Stimulated activated CD8-positive, alpha-beta memory T cell treated with anti-CD3 and anti-CD28 coated beads, Interleukin-2, amount 100 ng/mL, for 48 hours (primary cell): Measurements from ENCODE around the gene METTL8.
A peak's percentile ranks its signal among the peaks of the same experiment; 100 is the strongest.
"Not testable (repeated sequence)": the region's sequence is repeated elsewhere in the genome, so short reads cannot be mapped to it uniquely, and the experiment has no call there.

ENCODE experiments used
- DNase-seq, 2 donors: peaks; one replicate each; pipeline ENCODE4 v3.0.0-alpha.2; 2020; ENCODE audit warnings: low read depth in 2 of 2

METTL8 gene

GRCh38 chr2:171345971-171346722, 87.6 kb downstream of the METTL8 start:
- DNase-seq: no peak

GRCh38 chr2:171344182-171344581, 89.6 kb downstream of the METTL8 start:
- DNase-seq: no peak

- DNase-seq: no peak
These were observed 91.8 kb downstream of the METTL8 start for GRCh38 chr2:171342067-171342413.

DNA sequence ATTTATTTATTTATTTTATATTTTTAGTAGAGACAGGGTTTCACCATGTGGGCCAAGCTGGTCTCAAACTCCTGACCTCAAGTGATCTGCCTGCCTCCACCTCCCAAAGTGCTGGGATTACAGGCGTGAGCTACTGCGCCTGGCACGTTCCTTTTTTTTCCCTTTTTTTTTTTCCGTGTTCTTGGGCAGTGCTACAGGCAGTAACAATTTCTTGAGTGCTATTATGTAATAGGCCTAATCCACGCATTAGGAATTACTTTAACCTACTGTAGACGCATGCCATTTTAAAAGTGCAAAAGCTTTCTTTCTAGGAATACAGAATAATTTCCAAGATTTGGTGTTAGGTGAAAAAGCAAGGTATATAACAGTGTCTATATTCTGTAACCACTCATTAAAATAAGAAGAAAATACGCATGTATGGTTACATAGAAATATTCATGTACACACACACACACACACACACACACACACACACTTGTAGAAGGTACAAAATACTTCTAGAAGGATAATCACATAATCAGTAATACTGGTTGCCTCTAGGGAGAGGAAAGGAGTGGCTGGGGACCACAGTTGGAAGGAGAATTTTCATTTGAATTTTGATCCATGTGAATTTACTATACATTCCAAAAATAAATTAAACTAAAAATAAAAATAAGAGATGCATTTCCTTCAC, 92.3 kb downstream of the METTL8 start:
- no peak for DNase-seq

- no peak for DNase-seq
These were observed 98.8 kb downstream of the METTL8 start for GRCh38 chr2:171334946-171335345.

DNA sequence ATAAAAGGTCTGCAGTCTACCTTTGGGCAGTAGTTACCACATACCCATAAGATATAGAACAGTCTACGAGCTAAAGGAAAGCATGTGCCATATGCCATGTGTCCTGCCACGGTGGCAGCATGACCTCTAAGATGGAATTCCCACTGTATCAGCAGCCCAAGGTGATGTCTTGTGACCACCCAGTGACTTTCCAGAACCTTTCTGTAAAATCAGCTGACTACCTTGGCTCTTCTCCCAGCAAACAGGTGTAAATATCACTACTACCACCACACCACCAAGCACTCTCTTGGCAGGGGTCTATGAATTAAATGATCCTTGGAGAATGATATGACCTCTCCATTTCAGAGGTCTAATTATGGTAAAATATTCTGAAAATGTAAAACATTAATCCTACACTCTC, 99.6 kb downstream of the METTL8 start:
- DNase-seq: no peak

DNA sequence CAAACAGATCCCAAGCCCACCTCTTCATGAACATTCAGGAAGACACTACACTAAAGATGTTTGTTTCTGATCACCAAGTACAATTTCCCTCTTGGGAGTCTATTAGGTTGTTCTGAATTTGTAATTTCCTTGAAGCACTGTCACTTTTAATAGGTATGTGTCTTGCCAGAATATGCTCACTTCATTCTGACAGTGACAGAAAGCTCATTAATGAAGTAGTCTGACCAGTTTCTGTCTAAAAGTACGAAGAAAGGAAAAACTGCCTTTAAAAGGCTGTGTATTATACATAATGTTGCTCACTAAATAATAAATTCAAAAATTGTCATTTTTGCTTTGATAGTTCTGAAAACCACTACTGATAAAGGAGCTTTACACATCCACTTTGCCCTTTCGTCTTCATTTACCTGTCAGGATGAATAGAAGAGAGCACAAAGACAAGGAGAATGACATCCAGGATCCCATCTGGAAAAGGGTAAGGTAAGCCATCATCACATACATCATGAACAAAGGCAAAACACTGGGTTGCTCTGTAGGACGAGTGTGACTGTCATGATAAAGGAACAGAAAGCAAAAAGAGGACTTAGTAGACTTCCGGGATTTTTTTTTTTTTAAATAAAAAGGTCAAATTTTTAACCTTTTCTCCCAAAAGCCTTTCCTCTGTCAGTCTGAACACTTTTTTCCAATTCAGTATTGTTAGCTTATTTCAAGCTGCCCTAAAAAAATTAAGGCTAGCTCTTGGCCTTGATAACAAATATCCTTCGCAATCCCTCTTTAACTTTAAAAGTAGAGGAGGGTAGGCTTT, 103.4 kb downstream of the METTL8 start:
- DNase-seq: no peak

- DNase-seq: no peak
These were observed 106.7 kb downstream of the METTL8 start for GRCh38 chr2:171327043-171327496.

DNA sequence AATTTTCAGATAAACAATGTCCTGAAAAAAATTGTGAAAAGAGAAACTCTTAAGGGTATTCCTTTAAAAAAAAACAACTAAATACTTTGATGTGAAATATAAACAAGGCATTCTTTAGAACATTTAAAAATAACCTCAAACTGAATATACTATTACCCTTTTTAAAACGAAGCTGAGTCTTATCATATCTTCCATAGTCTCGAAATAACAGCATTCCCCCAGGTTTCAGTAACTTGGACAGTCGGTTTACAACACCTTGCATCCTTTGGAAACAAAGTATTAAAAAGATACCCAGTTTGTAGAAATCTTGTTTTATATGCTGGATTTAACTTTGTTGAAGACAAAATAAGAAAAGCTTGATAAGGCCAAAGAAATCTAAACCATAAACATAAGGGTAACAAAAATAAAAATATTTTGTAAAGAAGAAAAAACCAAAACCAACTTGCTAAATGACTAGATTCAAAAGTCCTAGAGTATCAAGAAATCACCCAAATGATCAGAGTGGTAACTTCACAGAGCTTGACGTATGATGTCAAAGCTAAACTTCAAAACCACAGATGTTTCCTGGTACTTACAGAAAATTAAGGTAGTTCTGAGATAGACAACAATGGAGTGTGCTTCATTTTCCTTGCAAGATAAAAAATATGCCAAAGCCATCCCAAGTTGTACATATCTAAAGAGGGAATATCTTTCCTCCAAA, 107.8 kb downstream of the METTL8 start:
- DNase-seq: no peak

DNA sequence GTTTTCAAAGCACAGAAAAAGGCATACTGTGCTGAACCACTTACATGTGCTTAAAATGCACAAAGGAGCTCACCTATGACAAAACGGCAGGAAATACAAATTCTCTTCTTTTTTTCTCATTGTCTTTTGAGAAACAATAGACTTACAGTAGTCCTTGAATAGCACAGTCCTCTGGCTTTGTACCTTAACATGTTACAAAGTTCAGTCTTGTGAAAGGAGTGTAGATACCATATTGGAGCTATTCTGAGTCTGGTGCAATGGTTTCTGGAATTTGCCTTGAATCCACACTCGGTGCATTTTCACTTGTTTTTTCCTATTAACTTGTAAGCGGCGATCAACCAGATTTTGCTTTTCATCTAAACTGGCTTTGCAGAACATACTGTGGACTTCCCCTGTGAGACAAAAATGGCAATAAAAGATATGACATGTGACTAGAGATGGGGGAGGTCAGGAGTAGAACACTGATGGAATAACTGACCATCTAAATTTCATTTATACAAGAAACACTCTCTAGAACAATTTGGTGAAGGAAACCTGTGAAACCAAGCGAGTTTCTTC, 109.7 kb downstream of the METTL8 start:
- no peak for DNase-seq

DNA sequence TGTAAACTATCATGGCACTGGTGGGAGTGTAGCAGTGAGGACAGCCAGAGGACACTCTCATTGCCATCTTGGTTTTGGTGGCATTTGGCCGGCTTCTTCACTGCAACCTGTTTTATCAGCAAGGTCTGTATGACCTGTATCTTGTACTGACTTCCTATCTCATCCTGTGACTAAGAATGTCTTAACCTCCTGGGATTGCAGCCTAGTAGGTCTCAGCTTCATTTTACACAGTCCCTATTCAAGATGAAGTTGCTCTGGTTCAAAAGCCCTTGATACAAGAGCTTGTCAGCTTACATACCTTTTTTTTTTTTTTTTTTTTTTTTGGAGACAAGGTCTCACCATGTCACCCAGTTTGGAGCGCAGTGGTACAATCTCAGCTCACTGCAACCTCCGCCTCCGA, 110.9 kb downstream of the METTL8 start:
- no peak for DNase-seq

DNA sequence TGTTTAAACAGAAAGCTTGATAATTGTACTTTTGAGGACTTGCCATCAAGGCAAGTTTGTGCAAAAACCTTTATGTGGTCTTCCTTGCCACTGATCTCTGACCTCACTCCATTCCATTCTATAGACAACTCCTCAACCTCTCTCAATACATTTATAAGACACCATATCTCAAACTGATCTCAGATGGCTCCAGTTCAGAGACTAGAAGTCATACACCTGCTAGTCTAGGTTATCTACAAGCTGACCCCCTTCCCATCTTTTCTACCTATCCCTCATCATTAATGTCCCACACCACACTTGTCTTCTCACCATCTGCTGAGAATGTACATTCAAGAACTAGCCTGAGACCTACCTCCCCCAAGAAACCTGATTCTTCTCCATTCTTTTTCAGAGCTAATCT, 113.1 kb downstream of the METTL8 start:
- no peak for DNase-seq

DNA sequence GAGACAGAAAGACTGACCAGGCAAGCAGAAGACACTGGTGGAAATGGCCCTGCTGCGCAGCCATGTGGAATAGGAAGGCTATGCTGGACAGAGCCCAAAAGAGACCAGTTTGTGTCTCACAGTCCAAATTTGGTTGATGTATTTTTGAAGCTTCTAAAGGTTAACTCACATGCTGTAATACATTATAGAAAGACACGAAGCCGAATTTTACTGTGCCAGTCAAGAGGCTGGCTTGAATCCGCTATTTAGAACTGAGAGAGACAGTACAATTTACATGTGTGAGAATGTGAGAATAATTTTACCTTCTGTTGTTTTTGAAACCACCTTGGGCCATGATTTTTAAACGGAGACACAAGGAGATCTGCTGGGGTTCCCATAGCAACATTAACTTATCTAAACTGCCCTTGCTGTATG, 113.6 kb downstream of the METTL8 start:
- DNase-seq: no peak

DNA sequence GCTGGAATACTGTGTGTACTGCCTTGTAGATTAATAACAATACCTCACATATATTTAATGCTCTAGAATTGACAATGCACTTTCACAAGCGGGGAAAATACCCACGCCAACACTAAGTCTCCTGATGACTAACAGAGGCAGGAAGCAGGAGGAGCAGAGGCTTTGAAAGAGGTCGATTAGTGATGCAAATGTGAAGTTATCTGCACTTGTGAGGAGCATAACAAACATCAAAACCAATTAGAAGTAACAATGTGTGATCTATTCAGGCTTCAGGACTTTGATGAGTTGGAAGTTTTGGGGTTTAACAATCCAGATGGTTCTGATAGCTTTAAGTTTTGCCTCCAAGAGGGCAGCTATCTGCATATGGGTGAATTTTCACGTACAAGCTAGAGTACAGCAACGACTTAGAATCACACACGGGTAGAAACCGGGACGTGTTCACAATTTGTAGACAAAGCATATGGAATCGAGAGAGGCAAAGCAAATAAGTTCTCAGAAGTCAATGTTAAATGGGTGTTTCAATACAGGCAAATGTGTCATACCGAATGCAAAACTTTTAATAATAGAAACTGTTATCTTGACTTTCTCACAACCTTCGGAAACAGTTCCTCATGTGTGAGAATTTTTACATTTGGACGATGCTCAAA, 114.5 kb downstream of the METTL8 start:
- peak in 1 of 2 donors; percentile 17 for DNase-seq

DNA sequence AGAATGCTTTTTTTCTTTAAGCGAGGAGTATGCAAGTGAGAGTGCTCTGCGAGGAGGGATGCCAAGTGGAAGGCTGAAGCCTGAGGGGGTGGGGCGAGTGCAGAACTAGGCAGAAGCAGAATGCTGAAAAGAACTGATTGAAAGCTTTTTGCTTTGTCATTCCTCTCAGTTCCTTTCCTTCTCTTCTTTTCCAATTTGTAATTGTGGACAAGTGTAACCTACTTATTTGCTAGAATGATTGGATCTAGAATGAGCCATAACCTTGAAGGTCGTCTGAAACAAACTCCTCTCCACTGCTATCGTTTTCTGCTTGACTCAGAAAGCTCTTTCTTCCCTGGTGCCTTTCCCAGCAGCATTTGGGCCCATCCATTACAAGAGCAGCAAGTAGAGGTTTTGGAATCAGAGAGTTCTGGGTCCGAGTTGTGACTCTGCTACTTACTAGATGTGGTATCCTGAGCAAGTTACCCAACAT, 115.3 kb downstream of the METTL8 start:
- DNase-seq: no peak

DNA sequence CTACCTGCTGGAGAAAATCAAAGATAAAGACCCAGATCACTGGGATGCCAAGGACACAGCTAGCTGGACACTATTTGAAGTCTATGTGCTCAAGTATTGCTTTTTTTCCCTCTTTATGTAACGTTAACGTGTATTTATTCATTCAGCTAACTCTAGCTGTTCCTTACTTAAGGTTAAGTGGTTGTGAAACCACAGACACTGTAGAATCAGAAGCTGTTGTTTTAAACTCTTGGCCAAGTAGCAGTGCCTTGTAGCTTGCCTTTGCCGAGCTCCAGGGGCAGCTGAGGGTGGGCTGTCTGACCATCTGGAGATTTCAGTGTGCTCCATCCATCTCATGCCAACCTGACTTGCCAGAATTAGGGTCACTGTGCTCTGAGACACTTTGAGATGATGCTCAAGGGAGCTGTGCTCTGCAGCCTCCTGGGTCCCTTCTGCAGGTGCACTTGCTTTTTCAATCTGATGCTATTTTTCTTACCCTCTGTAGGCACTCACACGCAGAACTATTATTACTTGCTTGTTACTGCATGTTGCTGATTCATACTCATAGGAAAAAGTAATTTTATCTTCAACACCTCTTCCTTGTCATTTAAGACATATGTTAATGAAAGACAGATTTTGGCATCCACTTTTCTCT, 116.2 kb downstream of the METTL8 start:
- DNase-seq: no peak

GRCh38 chr2:171316755-171317337, 116.9 kb downstream of the METTL8 start:
- DNase-seq: no peak

DNA sequence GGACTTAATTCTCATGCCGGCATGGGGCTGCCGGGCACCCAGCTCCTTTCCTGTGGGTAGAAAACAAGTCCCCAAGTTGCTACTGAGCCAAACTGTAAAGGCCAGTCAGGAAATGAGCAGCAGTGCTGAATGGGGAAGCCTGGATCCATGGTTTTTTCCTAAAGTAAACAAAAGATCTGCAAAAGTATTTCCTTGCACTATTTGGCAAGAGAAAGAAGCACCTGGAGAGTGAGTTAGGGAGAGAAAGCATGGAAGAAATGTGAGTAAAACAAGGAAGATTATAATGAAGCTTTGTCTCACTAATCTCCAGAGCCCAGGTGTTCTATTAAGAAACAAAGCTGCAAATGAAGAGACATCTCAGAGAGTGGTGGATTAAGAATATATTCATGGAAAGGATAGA, 117.6 kb downstream of the METTL8 start:
- DNase-seq: no peak

GRCh38 chr2:171315781-171316180, 118.0 kb downstream of the METTL8 start:
- no peak for DNase-seq

DNA sequence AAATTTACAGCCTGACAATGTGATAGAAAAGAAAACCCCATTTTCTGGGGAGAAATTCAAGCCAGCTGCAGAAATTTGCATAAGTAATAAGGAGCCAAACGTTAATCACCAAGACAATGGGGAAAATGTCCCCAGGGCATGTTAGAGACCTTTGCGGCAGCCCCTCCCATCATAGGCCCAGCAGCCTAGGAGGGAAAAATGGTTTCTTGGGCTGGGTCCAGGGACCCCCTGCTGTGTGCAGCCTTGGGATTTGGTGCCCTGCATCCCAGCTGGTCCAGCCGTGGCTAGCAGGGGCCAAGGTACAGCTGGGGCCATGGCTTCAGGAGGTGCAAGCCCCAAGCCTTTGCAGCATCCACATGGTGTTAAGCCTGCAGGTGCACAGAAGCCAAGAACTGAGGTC, 121.6 kb downstream of the METTL8 start:
- not testable (repeated sequence) for DNase-seq
